ENCODE data around the gene IFNGR1.

IFNGR1 gene

DNA sequence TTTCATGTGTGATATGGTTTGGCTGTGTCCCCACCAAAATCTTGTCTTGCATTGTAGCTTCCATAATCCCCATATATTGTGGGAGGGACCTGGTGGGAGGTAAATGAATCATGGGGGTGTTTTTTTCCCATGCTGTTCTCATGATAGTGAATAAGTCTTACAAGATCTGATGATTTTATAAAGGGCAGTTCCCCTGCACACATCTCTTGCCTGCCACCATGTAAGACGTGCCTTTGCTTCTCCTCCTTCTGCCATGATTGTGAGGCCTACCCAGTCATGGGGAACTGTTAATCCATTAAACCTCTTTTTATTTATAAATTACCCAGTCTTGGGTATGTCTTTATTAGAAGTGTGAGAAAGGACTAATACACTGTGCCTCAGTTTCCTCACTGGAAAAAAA, 41.6 kb downstream of the IFNGR1 start:
- DNase-seq (ENCODE audit: low read depth) = no peak
- TF ChIP-seq, protein P1, sequence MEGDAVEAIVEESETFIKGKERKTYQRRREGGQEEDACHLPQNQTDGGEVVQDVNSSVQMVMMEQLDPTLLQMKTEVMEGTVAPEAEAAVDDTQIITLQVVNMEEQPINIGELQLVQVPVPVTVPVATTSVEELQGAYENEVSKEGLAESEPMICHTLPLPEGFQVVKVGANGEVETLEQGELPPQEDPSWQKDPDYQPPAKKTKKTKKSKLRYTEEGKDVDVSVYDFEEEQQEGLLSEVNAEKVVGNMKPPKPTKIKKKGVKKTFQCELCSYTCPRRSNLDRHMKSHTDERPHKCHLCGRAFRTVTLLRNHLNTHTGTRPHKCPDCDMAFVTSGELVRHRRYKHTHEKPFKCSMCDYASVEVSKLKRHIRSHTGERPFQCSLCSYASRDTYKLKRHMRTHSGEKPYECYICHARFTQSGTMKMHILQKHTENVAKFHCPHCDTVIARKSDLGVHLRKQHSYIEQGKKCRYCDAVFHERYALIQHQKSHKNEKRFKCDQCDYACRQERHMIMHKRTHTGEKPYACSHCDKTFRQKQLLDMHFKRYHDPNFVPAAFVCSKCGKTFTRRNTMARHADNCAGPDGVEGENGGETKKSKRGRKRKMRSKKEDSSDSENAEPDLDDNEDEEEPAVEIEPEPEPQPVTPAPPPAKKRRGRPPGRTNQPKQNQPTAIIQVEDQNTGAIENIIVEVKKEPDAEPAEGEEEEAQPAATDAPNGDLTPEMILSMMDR (IDR thresholded peaks at IDR 0.05; ENCODE audit: low read depth, low read length, missing control alignments) = no peak

DNA sequence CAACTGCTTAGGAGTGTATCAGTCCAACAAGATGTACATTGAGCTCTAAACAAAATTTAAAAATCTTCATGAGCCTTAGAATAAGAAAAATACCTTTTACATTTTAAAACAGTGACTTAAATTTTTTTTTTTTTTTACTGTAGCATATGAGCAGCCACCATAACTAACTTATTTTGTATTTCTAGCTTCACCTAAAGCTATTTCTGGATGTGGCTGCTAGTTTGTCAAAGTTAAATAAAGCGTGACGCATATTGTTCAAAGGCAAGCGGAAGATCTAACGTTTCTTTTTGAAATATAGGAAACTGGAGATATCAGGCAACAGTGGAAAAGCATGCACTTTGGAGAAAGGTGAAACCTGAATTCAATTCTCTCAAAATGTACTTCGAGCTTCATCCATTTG, 42.5 kb downstream of the IFNGR1 start:
- TF ChIP-seq, protein P1 (IDR thresholded peaks at IDR 0.05; ENCODE audit: low read depth, low read length, missing control alignments) = no peak
- H3K4me3 ChIP-seq (ENCODE audit: low read depth, low read length) = no peak overlapping the region

More for the DNA sequence above, 41.6 kb downstream of the IFNGR1 start:
- H3K4me3 ChIP-seq (ENCODE audit: low read depth, low read length) = no peak overlapping the region

DNA sequence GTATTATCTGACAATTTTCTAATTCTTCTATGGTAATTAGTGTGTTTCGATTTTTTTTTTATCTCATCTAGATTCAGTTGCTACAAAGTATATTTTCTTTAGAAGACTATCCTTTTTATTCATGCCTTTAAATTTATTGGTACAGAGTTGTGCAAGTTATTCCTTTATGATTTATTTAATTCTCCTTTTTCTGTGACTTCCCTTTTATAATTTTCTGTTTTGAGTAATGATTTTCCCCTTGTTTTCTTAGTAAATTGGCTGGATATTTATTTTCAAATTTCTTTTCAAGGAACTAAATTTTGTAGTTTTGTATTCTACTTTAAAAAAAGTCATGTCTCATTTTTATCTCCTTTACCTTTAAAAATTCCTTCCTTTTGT, 43.3 kb downstream of the IFNGR1 start:
- no peak for DNase-seq (ENCODE audit: low read depth)

More for the DNA sequence above, 42.5 kb downstream of the IFNGR1 start:
- DNase-seq (ENCODE audit: low read depth) = no peak

DNA sequence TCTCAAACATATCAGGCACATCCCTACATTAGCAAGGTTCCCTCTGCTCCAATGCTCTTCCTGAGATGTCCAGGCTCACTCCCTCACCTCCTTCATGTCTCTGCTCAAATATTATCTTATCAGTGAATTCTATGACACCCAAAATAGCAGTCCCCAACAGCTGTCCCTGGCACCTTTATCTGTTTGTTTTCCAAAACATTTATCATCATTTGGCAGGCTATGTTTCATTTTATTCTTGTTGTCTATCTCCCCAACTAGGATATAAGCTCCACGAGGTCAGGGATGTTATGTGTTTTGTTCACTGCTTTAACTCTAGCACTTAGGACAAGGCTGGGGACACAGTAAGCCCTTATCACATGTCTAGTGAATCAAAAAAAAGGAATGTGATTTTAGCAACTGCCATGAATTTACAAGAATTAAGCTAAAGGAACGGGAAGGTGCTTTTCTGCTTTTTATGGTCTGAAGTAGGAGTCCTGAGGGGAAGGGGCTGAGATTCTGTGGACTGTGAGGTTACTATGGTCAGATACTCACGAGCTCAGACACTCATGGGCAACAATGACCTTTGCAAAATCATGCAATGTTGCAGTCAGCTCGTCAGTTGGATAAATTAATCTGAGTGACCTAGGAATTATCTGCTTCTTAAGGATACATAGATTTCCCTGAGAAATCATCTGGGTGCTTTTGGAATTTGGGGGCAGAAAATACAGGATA, 43.9 kb downstream of the IFNGR1 start:
- no peak overlapping the region for H3K4me3 ChIP-seq (ENCODE audit: low read depth, low read length)
- TF ChIP-seq, protein P1 (IDR thresholded peaks at IDR 0.05; ENCODE audit: low read depth, low read length, missing control alignments) = no peak
- no peak for DNase-seq (ENCODE audit: low read depth)

More for the DNA sequence above, 43.3 kb downstream of the IFNGR1 start:
- TF ChIP-seq, protein P1 (IDR thresholded peaks at IDR 0.05; ENCODE audit: low read depth, low read length, missing control alignments) = no peak
- H3K4me3 ChIP-seq (ENCODE audit: low read depth, low read length) = no peak overlapping the region

DNA sequence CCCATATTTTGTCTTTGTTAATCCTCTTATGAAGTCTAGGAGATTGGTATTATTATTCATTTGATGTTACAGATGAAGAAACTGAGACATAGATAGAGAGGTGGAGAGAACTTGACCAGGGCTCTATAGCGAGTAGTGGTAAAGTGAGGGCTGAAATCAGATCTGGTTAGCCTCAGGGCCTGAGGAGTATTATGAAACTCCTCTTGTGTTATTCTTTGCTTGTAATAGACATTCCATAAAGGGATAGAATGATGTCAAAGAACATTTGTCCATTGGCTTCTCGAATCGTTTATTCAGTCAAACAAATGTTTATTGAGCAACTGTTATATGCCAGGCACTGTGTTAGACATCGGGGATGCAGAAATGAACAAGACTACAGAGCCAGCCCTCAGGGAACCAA, 45.7 kb downstream of the IFNGR1 start, which contains the start of gene IL22RA2:
Gene IL22RA2 (minus strand): TSS at position 144 of the 400 bp plus-strand sequence. CDS start 11,895 bp downstream, outside the sequence.
- DNase-seq (ENCODE audit: low read depth) = no peak
- TF ChIP-seq, protein P1 (IDR thresholded peaks at IDR 0.05; ENCODE audit: low read depth, low read length, missing control alignments) = no peak
- no peak within 1 kb of the TSS for H3K4me3 ChIP-seq (ENCODE audit: low read depth, low read length)

DNA sequence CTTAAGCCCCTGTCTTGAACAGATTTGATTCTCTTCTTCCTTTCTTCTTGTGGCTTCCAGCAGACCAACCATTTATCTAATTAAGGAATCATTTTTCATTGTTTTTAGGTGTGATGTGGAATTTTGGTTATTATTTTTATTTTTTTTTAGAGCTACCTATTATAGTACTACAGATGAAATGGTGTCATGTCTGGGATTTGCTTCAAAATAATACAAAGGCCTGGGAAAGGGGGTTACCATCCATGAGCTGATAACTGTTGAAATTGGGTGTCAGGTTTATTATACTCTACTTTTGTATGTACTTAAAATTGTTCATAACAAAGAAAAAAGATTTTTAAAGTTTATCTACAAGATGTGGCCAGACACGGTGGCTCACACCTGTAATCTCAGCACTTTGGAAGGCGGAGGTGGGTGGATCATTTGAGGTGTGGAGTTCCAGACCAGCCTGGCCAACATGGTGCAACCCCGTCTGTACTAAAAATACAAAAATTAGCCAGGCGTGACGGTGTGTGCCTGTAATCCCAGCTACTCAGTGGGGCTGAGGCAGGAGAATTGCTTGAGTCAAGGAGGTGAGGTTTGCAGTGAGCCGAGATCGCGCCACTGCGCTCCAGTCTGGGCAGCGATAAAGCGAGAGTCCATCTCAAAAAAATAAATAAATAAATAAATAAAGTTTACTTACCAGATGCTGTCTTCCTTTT, 46.3 kb downstream of the IFNGR1 start:
- DNase-seq (ENCODE audit: low read depth) = no peak
- TF ChIP-seq, protein P1 (IDR thresholded peaks at IDR 0.05; ENCODE audit: low read depth, low read length, missing control alignments) = no peak
- no peak overlapping the region for H3K4me3 ChIP-seq (ENCODE audit: low read depth, low read length)
